GM19463 (cell line): Measurements from ENCODE around the gene TEX264.

Experiments used
- ATAC-seq: cut with Tn5 transposase; IDR thresholded peaks from one replicate; pipeline ENCODE4 v1.9.1; 2021; ENCODE audit warnings: mild to moderate bottlenecking, moderate library complexity; ENCODE audit not compliant: unreplicated experiment

TEX264 gene

GRCh38 chr3:51747840-51748239 lies 76.8 kb downstream of the TEX264 start:
- ATAC-seq = no peak

GRCh38 chr3:51748327-51748726 lies 77.3 kb downstream of the TEX264 start:
- ATAC-seq = no peak

- no peak for ATAC-seq
These were observed 79.8 kb downstream of the TEX264 start for GRCh38 chr3:51750878-51751277.

- ATAC-seq = no peak
These were observed 80.2 kb downstream of the TEX264 start for GRCh38 chr3:51751287-51751686.
